Fibroblast of skin of left biceps (primary cell): ENCODE results near the gene BNIP2.
"Not testable (repeated sequence)": the region's sequence is repeated elsewhere in the genome, so short reads cannot be mapped to it uniquely, and the experiment has no call there.

Source experiments
- DNase-seq, 2 experiments: peaks; one replicate each; pipeline ENCODE4 v3.0.0-alpha.2; 2013; ENCODE audit warnings: low read depth in 2 of 2

Gene BNIP2

GRCh38 chr15:59688423-59688781 lies 718 bp downstream of the BNIP2 start:
- peak in 1 of 2 experiments; percentile 10 for DNase-seq

- no peak for DNase-seq
Observed at GRCh38 chr15:59687836-59688235, 1.3 kb downstream of the BNIP2 start.

- DNase-seq: no peak
Observed at GRCh38 chr15:59686389-59686788, 2.7 kb downstream of the BNIP2 start.

- DNase-seq: peak in 1 of 2 experiments; percentile 15
Observed at GRCh38 chr15:59685737-59686297, 3.3 kb downstream of the BNIP2 start.

GRCh38 chr15:59680870-59681269 lies 8.2 kb downstream of the BNIP2 start:
- no peak for DNase-seq

- DNase-seq: no peak
Observed at GRCh38 chr15:59680346-59680745, 8.8 kb downstream of the BNIP2 start.

GRCh38 chr15:59678620-59679019 lies 10.5 kb downstream of the BNIP2 start:
- DNase-seq: no peak

- no peak for DNase-seq
Observed at GRCh38 chr15:59678172-59678571, 10.9 kb downstream of the BNIP2 start.

GRCh38 chr15:59676565-59676964 lies 12.6 kb downstream of the BNIP2 start:
- DNase-seq: no peak

- no peak for DNase-seq
Observed at GRCh38 chr15:59674361-59674877, 14.7 kb downstream of the BNIP2 start.

GRCh38 chr15:59668556-59668955 lies 20.6 kb downstream of the BNIP2 start:
- no peak for DNase-seq

GRCh38 chr15:59662260-59662659 lies 26.9 kb downstream of the BNIP2 start:
- peak in 1 of 2 experiments; percentile 6 for DNase-seq

- DNase-seq: no peak
Observed at GRCh38 chr15:59659366-59659765, 29.8 kb downstream of the BNIP2 start.

GRCh38 chr15:59657635-59658125 lies 31.4 kb downstream of the BNIP2 start:
- DNase-seq: no peak

- DNase-seq: peak; percentile 74
Observed at GRCh38 chr15:59656897-59657634, 32.1 kb downstream of the BNIP2 start, which contains the start of gene GTF2A2. TSS of gene GTF2A2 (minus strand) at chr15:59657515. CDS start at chr15:59652277, 5,238 bp downstream.

GRCh38 chr15:59654046-59654445 lies 35.1 kb downstream of the BNIP2 start:
- DNase-seq: no peak

- no peak for DNase-seq
Observed at GRCh38 chr15:59649603-59650002, 39.5 kb downstream of the BNIP2 start.

GRCh38 chr15:59647085-59647484 lies 42.0 kb downstream of the BNIP2 start:
- DNase-seq: no peak

GRCh38 chr15:59646277-59646676 lies 42.8 kb downstream of the BNIP2 start:
- DNase-seq: no peak

- not testable (repeated sequence) for DNase-seq
Observed at GRCh38 chr15:59645812-59646211, 43.3 kb downstream of the BNIP2 start.

- no peak for DNase-seq
Observed at GRCh38 chr15:59644756-59645155, 44.4 kb downstream of the BNIP2 start.

- no peak for DNase-seq
Observed at GRCh38 chr15:59642351-59642750, 46.8 kb downstream of the BNIP2 start.

- not testable (repeated sequence) for DNase-seq
Observed at GRCh38 chr15:59637507-59637906, 51.6 kb downstream of the BNIP2 start.
